GM19455 (cell line): ENCODE data around the gene INSIG2.

ENCODE experiments used
- ATAC-seq: cut with Tn5 transposase; IDR thresholded peaks from one replicate; pipeline ENCODE4 v1.9.1; 2021; ENCODE audit not compliant: unreplicated experiment

INSIG2 gene

GRCh38 chr2:118097657-118098056, 9.4 kb downstream of the INSIG2 start:
- no peak for ATAC-seq

DNA sequence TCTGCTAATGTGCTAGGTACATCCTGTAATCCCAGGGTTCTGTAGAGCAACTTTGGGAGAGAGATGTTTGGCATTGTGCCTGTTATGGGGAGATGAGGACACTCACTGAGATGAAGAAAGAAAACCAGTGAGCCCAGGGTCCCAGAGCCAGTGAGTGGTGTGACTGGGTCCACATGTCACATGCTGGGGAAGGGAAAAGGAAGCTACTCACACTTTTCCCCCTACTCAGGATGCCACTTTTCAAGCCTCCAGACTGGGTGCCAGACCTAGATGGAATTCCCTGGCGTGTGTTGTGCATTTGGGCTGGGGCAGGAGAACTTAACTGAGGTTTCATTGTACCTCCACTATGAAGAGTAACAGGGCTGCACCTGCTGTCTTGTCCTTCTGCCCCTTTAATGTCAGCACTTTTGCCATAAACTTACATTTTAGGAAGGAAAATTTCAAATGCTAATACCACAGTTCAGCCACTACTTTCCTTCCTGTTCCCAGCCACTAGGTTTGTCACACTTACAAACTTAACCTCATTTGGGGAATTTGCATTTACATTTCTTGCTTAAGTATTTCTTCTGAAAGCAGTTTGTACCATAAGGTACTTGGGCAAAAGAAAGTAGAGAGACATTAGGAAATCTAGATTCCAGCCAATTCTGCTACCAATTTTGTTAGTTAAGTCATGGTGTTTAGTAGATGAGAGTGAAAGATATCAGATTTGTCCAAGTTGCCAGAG, 10.2 kb downstream of the INSIG2 start:
- no peak for ATAC-seq

DNA sequence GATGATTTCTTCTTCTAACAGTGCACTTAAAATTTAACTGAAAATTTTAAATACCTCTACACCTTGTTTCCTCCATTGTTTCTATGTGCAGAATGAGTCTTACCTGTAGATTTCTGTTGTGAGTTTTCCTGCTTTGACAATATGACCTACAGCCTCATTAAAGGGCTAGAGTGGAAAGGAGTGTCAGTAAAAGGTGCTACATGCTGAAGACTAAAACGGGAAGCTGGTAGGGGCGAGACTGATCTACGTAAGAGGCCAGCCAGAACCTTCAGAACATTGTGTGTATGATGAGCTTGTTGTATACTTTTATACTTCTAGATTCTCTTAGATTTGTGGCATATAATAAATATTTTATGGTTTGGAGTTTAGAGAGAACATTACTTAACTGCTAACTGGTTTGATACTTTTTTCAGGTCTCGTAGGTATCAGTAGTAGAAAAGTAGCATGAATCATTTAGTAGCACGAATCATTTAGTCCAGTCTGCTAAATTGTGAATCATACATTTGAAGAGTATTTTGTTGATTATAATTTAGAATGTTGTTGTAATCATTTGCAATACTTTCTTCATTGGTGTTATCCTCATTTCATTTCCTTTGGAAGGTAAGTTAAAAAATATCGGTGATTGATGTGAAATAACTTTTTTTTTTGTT, 14.3 kb downstream of the INSIG2 start:
- no peak for ATAC-seq

- peak; percentile 98 for ATAC-seq
Measured at GRCh38 chr2:118103951-118104940, 16.0 kb downstream of the INSIG2 start.

DNA sequence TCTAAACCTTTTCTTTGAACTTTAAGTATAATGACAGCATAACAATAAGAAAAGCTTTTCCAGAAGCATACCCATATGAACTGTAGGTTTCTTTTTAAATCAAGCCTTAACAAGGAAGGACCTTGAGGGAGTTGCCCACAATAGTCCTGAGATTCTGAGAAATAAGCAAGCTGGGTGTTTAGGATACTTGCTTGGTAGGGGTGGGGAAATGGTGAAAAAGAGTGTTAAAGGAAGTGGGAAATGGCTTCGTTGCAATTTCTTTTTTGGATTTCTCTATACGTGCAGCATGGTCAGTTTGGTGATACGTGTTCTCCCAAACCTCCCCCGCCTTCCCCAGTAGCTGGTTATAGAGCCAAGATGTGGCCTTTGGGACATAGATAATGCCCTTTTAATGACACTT, 17.2 kb downstream of the INSIG2 start:
- ATAC-seq: no peak

GRCh38 chr2:118106926-118107325, 18.7 kb downstream of the INSIG2 start:
- ATAC-seq: no peak

DNA sequence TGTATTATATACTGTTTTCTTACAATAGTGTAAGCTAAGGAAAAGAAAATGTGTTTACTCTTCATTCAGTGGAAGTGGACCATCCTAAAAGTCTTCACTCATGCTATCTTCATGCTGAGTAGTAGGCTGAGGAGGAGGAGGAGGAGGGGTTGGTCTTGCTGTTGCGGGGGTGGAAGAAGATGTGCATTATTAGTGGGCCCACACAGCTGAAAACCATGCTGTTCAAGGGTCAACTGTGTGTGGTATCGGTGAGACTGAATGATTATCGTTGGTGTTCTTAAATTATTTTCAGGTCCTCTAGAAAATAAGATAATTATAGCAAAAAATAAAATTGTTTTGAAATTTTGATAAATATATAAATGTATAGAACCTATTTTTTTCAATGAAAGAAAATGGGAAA, 22.0 kb downstream of the INSIG2 start:
- no peak for ATAC-seq

DNA sequence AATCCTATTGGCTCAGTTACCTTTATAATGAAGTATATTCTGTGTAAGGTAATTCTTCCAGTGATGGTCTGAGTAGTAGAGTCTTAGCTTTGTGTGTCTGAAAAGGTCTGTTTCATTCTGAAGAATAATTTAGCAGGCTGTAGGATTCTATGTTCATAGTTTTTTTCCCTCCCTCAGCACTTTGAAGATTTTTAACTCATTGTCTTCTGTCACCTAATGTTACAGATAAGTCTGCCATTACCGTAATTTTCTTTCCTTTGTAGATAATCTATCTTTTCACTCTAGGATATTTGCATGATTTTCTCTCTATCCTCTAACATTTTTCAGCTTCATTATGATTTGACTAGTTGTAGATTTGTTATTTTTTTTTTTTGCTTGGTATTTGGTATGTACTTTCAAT, 22.7 kb downstream of the INSIG2 start:
- no peak for ATAC-seq

GRCh38 chr2:118112771-118113334, 24.6 kb downstream of the INSIG2 start:
- no peak for ATAC-seq

DNA sequence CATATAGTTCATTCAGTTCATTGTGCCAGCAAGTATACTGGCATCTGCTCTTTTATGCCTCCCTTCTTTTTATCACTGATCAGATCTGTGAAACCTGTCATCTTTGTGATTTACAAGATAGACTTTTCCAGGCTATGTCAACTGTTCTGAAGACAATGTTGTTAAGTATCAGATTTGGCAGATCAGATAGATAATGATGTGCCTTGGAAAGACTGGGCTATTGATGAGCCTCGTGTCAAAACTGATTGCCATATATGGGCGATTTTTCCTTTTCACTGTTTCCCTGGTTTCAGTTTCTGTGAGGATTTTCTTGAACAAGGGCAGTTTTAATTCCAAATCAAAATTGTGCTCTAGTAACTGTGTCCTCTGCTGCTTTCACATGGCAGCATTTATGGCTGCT, 26.6 kb downstream of the INSIG2 start:
- no peak for ATAC-seq

DNA sequence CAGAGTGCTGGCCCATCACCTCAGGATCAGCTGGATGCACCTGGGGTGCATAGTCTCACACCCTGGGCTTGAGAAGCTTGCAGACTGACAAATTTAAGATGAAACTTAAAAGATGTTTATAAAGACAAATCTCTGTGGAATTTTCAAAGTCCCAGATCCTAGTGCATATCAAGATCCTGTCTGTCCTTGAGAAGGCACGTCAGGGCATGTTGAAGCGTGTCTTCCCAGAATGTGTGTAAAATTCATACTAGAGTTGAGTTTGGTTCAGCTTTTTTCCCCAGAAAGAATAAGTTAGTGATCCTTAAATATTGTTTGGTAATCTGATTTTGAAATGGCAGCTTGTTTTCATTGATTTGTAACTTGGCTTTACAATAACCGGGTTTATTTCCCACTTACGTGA, 27.5 kb downstream of the INSIG2 start:
- ATAC-seq: no peak

DNA sequence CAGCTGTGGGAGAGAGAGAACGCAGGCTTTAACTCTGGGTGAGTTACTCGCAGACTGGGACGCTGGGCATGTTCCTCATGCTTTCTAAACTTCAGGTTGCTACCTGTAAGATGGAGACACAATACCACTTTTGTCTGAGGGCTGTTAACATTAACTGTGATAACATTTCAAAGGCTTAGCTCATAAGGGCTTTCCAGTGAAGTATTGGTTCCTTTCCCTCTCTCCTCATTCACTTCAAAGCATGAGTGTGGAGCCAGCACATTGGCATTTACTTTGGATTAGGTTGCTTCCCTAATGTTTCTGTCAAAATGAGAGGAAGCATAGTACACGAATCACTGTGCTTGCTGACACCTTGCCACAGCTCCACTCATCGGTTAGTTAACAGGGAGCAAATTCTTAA, 30.2 kb downstream of the INSIG2 start:
- ATAC-seq: no peak

- no peak for ATAC-seq
Measured at GRCh38 chr2:118119158-118119727, 31.0 kb downstream of the INSIG2 start.

DNA sequence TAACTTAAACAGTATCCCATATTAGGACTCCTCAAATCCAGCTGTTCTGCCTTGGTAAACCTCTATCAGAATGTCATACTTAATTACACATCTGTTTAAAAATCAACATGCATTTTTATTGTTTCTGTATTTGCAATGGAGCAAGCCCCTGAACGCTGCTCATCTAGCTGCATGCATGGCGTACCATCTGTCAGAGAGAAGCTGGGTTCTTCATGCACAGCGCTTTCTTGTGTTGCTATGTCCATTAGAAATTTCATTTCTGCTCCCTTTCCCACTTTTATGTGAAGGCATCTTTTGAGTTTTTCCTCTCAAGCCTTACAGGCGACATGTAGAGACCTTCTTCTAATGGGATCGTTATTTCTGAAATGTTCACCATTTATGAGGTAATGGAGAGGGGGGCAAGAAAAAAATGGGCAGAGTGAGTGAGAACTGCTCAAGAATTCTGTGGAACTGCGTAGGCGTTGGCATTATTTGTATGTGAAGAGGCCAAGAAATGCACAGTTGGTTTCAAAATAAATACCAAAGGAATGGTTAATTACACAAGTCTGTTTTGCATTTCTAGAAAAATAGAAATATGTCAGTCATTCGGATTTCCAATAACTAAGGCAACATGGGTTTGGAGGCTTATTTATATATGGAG, 31.6 kb downstream of the INSIG2 start:
- ATAC-seq: no peak

GRCh38 chr2:118120401-118120780, 32.1 kb downstream of the INSIG2 start:
- no peak for ATAC-seq

DNA sequence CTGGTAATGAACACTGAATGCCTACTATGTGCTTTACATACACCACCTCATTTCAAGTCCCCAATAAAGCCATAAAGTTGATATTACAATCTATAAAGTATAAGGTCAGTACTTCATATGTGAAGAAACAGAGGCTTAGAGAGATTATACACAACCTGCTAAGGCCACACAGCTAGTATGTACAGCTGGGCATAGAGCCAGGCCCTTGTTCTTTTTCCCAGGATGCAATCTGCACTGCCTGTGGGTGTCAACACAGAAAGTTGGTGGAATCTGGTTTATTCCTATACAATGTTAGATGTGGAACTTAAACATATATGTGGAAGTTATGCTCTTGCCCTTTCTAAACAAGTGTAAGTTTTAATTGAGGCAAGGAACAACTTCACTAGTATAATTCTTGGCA, 32.8 kb downstream of the INSIG2 start:
- no peak for ATAC-seq

DNA sequence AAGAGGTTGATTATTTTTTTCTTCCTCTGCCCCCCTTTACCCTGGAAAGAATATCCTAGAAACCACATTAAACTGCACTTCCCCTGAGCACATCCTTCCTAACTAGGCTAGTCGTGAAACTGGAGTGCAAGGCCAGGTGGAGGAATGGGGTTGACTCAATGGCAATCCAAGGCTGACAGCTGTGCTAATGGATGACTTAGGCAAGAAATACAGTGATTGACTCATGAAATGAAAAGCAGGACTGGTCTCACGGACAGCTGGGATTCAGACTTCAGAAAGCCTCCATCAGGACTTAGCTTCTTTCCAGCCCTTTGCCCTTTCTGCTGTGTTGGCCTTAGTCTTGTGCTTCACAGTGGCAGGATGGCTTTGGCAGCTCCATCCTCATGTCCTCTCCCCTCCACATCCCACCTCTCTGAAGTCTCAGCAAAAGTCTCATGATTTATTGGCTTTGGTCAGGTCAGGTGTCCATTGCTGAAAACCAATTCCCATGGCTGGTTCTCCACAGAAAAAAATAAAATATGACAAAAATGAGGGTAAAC, 33.8 kb downstream of the INSIG2 start:
- no peak for ATAC-seq

GRCh38 chr2:118122594-118123281, 34.5 kb downstream of the INSIG2 start:
- ATAC-seq: peak; percentile 69

- ATAC-seq: no peak
Measured at GRCh38 chr2:118123561-118124232, 35.4 kb downstream of the INSIG2 start.
